Type B pancreatic cell (in vitro differentiated cells): ENCODE data around the gene ZNF227. TPM values are rescaled to one million over a fixed set of nuclear protein-coding genes. Genes with fewer than 3 reads are reported as not detected.

Source experiments
- DNase-seq: peaks from one replicate; pipeline ENCODE4 v3.0.0; 2021; ENCODE audit warnings: mixed read lengths; ENCODE audit not compliant: unreplicated experiment; ENCODE audit errors: extremely low spot score
- H3K27ac Mint-ChIP-seq: 2 replicates; pipeline ENCODE4 v1.8.0; 2021; ENCODE audit warnings: mild to moderate bottlenecking, mixed read lengths
- H3K27me3 Mint-ChIP-seq: 2 replicates; pipeline ENCODE4 v1.8.0; 2021; ENCODE audit warnings: mixed read lengths
- H3K36me3 Mint-ChIP-seq: 2 replicates; pipeline ENCODE4 v1.8.0; 2021; ENCODE audit warnings: mixed read lengths
- H3K4me1 Mint-ChIP-seq: one replicate; pipeline ENCODE4 v1.8.0; 2021; ENCODE audit warnings: mixed read lengths; ENCODE audit not compliant: unreplicated experiment
- H3K4me3 Mint-ChIP-seq: 2 replicates; pipeline ENCODE4 v1.8.0; 2021; ENCODE audit warnings: mild to moderate bottlenecking, mixed read lengths
- H3K9me3 Mint-ChIP-seq: 2 replicates; pipeline ENCODE4 v1.8.0; 2021; ENCODE audit warnings: mixed read lengths
- total RNA-seq: library from RNA; stranded (reverse); gene quantifications from 2 replicates; pipeline ENCODE4 v1.2.1, GENCODE V29; 2021; ENCODE audit warnings: low replicate concordance
- TF ChIP-seq, protein P1 (sequence below): fragments of 200-600 bp; sonication (generic); conservative IDR thresholded peaks from 2 replicates; pipeline ENCODE4 v1.5.0; 2021; ENCODE audit warnings: antibody characterized with exemption, mild to moderate bottlenecking

The ZNF227 gene
- total RNA-seq, 1 donor from 2014 or later, result 32.1 TPM

GRCh38 chr19:44176590-44176989 is 35.7 kb upstream of the ZNF227 start:
- Mint-ChIP-seq H3K9me3 (peaks cover 24% of the 10 kb centered on the region), H3K36me3 (peaks cover 67% of the 10 kb centered on the region), H3K4me3 (no peak overlapping the region), H3K4me1 (no peaks in the 10 kb centered on the region), H3K27me3 (no peaks in the 10 kb centered on the region), H3K27ac (no peak overlapping the region)
- TF ChIP-seq, protein P1, sequence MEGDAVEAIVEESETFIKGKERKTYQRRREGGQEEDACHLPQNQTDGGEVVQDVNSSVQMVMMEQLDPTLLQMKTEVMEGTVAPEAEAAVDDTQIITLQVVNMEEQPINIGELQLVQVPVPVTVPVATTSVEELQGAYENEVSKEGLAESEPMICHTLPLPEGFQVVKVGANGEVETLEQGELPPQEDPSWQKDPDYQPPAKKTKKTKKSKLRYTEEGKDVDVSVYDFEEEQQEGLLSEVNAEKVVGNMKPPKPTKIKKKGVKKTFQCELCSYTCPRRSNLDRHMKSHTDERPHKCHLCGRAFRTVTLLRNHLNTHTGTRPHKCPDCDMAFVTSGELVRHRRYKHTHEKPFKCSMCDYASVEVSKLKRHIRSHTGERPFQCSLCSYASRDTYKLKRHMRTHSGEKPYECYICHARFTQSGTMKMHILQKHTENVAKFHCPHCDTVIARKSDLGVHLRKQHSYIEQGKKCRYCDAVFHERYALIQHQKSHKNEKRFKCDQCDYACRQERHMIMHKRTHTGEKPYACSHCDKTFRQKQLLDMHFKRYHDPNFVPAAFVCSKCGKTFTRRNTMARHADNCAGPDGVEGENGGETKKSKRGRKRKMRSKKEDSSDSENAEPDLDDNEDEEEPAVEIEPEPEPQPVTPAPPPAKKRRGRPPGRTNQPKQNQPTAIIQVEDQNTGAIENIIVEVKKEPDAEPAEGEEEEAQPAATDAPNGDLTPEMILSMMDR, result no peak
- no peak for DNase-seq

DNA sequence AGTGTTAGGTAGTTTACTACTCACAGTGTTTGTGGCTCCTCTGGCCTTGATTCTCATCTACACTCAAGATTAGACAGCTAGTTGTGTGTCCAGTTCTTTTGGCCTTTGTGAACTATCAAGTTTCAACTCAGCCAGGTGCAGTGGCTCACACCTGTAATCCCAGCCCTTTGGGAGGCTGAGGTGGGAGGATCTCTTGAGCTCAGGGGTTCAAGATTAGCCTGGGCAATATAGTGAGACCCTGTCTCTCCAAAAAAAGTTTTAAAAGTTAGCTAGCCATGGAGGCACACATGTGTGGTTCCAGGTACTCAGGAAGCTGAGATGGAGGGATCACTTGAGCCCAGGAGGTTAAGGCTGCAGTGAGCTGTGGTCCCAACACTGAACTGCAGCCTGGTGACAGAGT is 31.4 kb upstream of the ZNF227 start:
- no peaks in the 10 kb centered on the region for H3K27me3 Mint-ChIP-seq
- no peak overlapping the region for H3K27ac Mint-ChIP-seq
- peaks cover 24% of the 10 kb centered on the region for H3K36me3 Mint-ChIP-seq
- H3K9me3 Mint-ChIP-seq, result peaks cover 27% of the 10 kb centered on the region
- no peaks in the 10 kb centered on the region for H3K4me1 Mint-ChIP-seq
- H3K4me3 Mint-ChIP-seq, result no peak overlapping the region
- TF ChIP-seq, protein P1, result no peak
- DNase-seq, result no peak

DNA sequence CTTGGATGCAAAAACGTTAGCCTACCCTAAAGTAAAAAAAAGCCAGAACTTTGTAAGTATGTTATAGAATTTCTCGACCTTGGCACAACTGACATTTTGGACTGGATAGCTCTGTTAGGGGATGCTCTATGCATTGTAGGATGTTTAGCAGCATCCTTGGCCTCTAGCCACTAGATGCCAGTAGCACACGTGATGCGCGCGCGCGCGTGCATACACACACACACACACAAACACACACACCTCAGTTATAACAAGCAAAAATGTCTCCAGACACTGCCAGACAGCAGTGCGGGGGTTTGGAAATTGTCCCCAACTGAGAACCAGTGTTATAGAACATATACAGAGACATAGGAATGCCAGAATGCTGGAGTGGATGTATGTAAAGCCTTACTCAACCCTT is 30.2 kb upstream of the ZNF227 start:
- peaks cover 12% of the 10 kb centered on the region for H3K36me3 Mint-ChIP-seq
- TF ChIP-seq, protein P1, result no peak
- H3K27me3 Mint-ChIP-seq, result no peaks in the 10 kb centered on the region
- no peak overlapping the region for H3K4me3 Mint-ChIP-seq
- DNase-seq, result no peak
- H3K27ac Mint-ChIP-seq, result no peak overlapping the region
- peaks cover 16% of the 10 kb centered on the region for H3K9me3 Mint-ChIP-seq
- no peaks in the 10 kb centered on the region for H3K4me1 Mint-ChIP-seq

DNA sequence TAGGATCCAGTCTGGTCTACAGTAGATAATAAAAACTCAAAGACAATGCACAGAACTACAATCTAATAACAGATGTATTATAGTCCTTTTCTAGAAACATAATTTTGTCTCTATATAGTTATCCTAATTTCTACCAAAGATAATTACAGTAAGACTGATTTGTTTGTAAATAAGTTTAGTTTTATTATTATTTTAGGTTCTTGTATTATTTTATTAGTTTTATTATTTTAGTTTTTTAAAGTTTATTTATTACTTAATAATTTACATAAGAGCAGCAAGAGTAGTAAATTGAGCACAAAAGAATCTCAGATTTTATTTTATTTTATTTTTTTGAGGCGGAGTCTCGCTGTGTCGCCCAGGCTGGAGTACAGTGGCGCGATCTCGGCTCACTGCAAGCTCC is 22.3 kb upstream of the ZNF227 start:
- TF ChIP-seq, protein P1, result no peak
- H3K9me3 Mint-ChIP-seq, result no peaks in the 10 kb centered on the region
- H3K4me3 Mint-ChIP-seq, result no peak overlapping the region
- no peaks in the 10 kb centered on the region for H3K4me1 Mint-ChIP-seq
- no peak overlapping the region for H3K27ac Mint-ChIP-seq
- no peak for DNase-seq
- H3K36me3 Mint-ChIP-seq, result peaks cover 5% of the 10 kb centered on the region
- no peaks in the 10 kb centered on the region for H3K27me3 Mint-ChIP-seq

DNA sequence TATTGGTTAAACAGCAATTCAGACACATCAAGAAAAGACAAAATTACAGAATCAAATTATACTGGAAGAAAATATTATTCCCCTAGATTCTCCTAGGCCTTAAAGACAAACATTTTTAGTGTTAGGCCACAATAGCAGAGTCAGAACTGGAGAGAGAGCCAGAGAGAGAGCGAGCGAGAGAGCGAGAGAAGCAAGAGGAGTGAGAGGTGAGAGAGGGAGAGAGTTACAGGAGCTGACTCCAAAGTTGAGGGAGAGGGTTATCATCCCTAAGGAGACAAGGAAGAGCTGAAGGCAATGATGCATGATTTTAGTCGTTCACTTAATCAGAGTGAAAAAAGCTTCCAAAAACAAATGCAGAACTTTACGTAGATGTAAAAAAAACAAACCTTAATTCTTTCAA is 20.2 kb upstream of the ZNF227 start:
- H3K9me3 Mint-ChIP-seq, result no peaks in the 10 kb centered on the region
- TF ChIP-seq, protein P1, result no peak
- H3K36me3 Mint-ChIP-seq, result peaks cover 13% of the 10 kb centered on the region
- no peaks in the 10 kb centered on the region for H3K4me1 Mint-ChIP-seq
- no peak overlapping the region for H3K4me3 Mint-ChIP-seq
- H3K27ac Mint-ChIP-seq, result no peak overlapping the region
- DNase-seq, result no peak
- no peaks in the 10 kb centered on the region for H3K27me3 Mint-ChIP-seq

GRCh38 chr19:44196772-44197171 is 15.6 kb upstream of the ZNF227 start:
- H3K36me3 Mint-ChIP-seq, result peaks cover 12% of the 10 kb centered on the region
- H3K27ac Mint-ChIP-seq, result no peak overlapping the region
- no peaks in the 10 kb centered on the region for H3K4me1 Mint-ChIP-seq
- H3K9me3 Mint-ChIP-seq, result no peaks in the 10 kb centered on the region
- TF ChIP-seq, protein P1, result no peak
- H3K4me3 Mint-ChIP-seq, result no peak overlapping the region
- H3K27me3 Mint-ChIP-seq, result no peaks in the 10 kb centered on the region
- no peak for DNase-seq
